ENCODE results near the gene ZNF784.

The ZNF784 gene

GRCh38 chr19:55620410-55621204 lies 3.8 kb downstream of the ZNF784 start:
- DNase-seq (ENCODE audit: low spot score) = no peak

- DNase-seq (ENCODE audit: low spot score) = no peak
These were observed 5.1 kb downstream of the ZNF784 start for GRCh38 chr19:55619286-55619685.

- no peak for DNase-seq (ENCODE audit: low spot score)
These were observed 5.9 kb downstream of the ZNF784 start for GRCh38 chr19:55618426-55618825.

GRCh38 chr19:55617426-55617825 lies 6.9 kb downstream of the ZNF784 start:
- DNase-seq (ENCODE audit: low spot score) = no peak

GRCh38 chr19:55616395-55616875 lies 7.9 kb downstream of the ZNF784 start:
- DNase-seq (ENCODE audit: low spot score) = no peak

- no peak for DNase-seq (ENCODE audit: low spot score)
These were observed 8.6 kb downstream of the ZNF784 start for GRCh38 chr19:55615543-55616394.

- DNase-seq (ENCODE audit: low spot score) = no peak
These were observed 9.4 kb downstream of the ZNF784 start for GRCh38 chr19:55614711-55615542.

- no peak for DNase-seq (ENCODE audit: low spot score)
These were observed 10.2 kb downstream of the ZNF784 start for GRCh38 chr19:55613930-55614710.

- DNase-seq (ENCODE audit: low spot score) = no peak
These were observed 11.0 kb downstream of the ZNF784 start for GRCh38 chr19:55613396-55613795.

GRCh38 chr19:55611983-55612645 lies 12.3 kb downstream of the ZNF784 start:
- DNase-seq (ENCODE audit: low spot score) = no peak

- no peak for DNase-seq (ENCODE audit: low spot score)
These were observed 12.9 kb downstream of the ZNF784 start for GRCh38 chr19:55611300-55611982.

GRCh38 chr19:55609326-55609725 lies 15.0 kb downstream of the ZNF784 start:
- DNase-seq (ENCODE audit: low spot score) = no peak

- no peak for DNase-seq (ENCODE audit: low spot score)
These were observed 17.5 kb downstream of the ZNF784 start for GRCh38 chr19:55606817-55607216.

GRCh38 chr19:55606471-55606787 lies 17.9 kb downstream of the ZNF784 start:
- no peak for DNase-seq (ENCODE audit: low spot score)

GRCh38 chr19:55605637-55606470 lies 18.5 kb downstream of the ZNF784 start, which contains the start of gene ZNF865:
Gene ZNF865, plus strand, starts transcription at chr19:55605647. Its CDS starts 7,972 bp downstream, at chr19:55613619.
- DNase-seq (ENCODE audit: low spot score) = peak; percentile 65

- peak; percentile 83 for DNase-seq (ENCODE audit: low spot score)
These were observed 19.1 kb downstream of the ZNF784 start for GRCh38 chr19:55605207-55605636.

- peak; percentile 32 for DNase-seq (ENCODE audit: low spot score)
These were observed 20.6 kb downstream of the ZNF784 start for GRCh38 chr19:55603581-55604292.

- DNase-seq (ENCODE audit: low spot score) = no peak
These were observed 21.3 kb downstream of the ZNF784 start for GRCh38 chr19:55603115-55603514.

All from hematopoietic multipotent progenitor cell treated with erythropoietin and hydrocortisone succinate and interleukin-3 and kit ligand, for 15 days (in vitro differentiated cells).